Stimulated activated CD4-positive, alpha-beta T cell treated with anti-CD3 and anti-CD28 coated beads, Interleukin-4, amount 100 ng/mL, for 4 hours (primary cell): ENCODE measurements around the gene S1PR1.
"Not testable (repeated sequence)": the region's sequence is repeated elsewhere in the genome, so short reads cannot be mapped to it uniquely, and the experiment has no call there.

Experiments used
- DNase-seq, 2 experiments: peaks; one replicate each; pipeline ENCODE4 v3.0.0-alpha.2; 2020

The S1PR1 gene

GRCh38 chr1:101220906-101221305 is 15.9 kb upstream of the S1PR1 start:
- no peak for DNase-seq

GRCh38 chr1:101221945-101222429 is 14.8 kb upstream of the S1PR1 start:
- DNase-seq = no peak

GRCh38 chr1:101227837-101228236 is 9.0 kb upstream of the S1PR1 start:
- DNase-seq = no peak

- DNase-seq = no peak
Observed at GRCh38 chr1:101228424-101229134, 8.2 kb upstream of the S1PR1 start.

- not testable (repeated sequence) for DNase-seq
Observed at GRCh38 chr1:101232182-101232581, 4.6 kb upstream of the S1PR1 start.

GRCh38 chr1:101233495-101233894 is 3.3 kb upstream of the S1PR1 start:
- DNase-seq = no peak

GRCh38 chr1:101235216-101235695 is 1.6 kb upstream of the S1PR1 start:
- no peak for DNase-seq

GRCh38 chr1:101235696-101236515 is 913 bp upstream of the S1PR1 start:
- DNase-seq = peak; percentile 50 to 74

- DNase-seq = no peak
Observed at GRCh38 chr1:101237229-101237837, 514 bp downstream of the S1PR1 start.

GRCh38 chr1:101238031-101238628 is 1.3 kb downstream of the S1PR1 start:
- peak; percentile 61 to 82 for DNase-seq

GRCh38 chr1:101238681-101239094 is 1.9 kb downstream of the S1PR1 start:
- peak; percentile 79 to 82 for DNase-seq

- peak; percentile 38 to 48 for DNase-seq
Observed at GRCh38 chr1:101239095-101240040, 2.5 kb downstream of the S1PR1 start.

GRCh38 chr1:101240041-101240430 is 3.2 kb downstream of the S1PR1 start:
- no peak for DNase-seq

GRCh38 chr1:101241485-101242225 is 4.8 kb downstream of the S1PR1 start:
- no peak for DNase-seq

- no peak for DNase-seq
Observed at GRCh38 chr1:101242324-101243050, 5.7 kb downstream of the S1PR1 start.

- no peak for DNase-seq
Observed at GRCh38 chr1:101243751-101244150, 6.9 kb downstream of the S1PR1 start.

- DNase-seq = no peak
Observed at GRCh38 chr1:101244842-101245241, 8.0 kb downstream of the S1PR1 start.

- DNase-seq = no peak
Observed at GRCh38 chr1:101245246-101245927, 8.6 kb downstream of the S1PR1 start.

- no peak for DNase-seq
Observed at GRCh38 chr1:101247404-101248287, 10.8 kb downstream of the S1PR1 start.
